Measurements from ENCODE around the gene ACVRL1.

The ACVRL1 gene

GRCh38 chr12:51970904-51971646, 63.8 kb downstream of the ACVRL1 start:
- DNase-seq: no peak

- no peak for DNase-seq
Measured at GRCh38 chr12:51971679-51972421, 64.5 kb downstream of the ACVRL1 start.

GRCh38 chr12:51972422-51972812, 65.1 kb downstream of the ACVRL1 start:
- no peak for DNase-seq

GRCh38 chr12:51972849-51973273, 65.6 kb downstream of the ACVRL1 start:
- no peak for DNase-seq

All from NCI-H524 (cell line).